GM23338 (cell line): ENCODE measurements around the gene NEB. TPM values are rescaled to one million over a fixed set of nuclear protein-coding genes. Genes with fewer than 3 reads are reported as not detected.

ENCODE experiments used
- ATAC-seq: fragments of 200-7000 bp; cut with Tn5 transposase; 3 replicates; pipeline ENCODE4 v1.9.1; 2020
- DNase-seq: peaks from one replicate; pipeline ENCODE4 v3.0.0-alpha.2; 2015; ENCODE audit warnings: low spot score
- H2AFZ ChIP-seq: fragments of 200-600 bp; sonication (generic); 2 replicates; pipeline ENCODE4 v1.8.0; 2016; ENCODE audit warnings: antibody characterized with exemption, mild to moderate bottlenecking, moderate library complexity
- H3F3A ChIP-seq: fragments of 200-600 bp; sonication (generic); replicated peaks from 2 replicates; pipeline ENCODE4 v1.8.0; 2017; ENCODE audit warnings: antibody characterized with exemption, mixed run types, low read depth
- H3K27ac ChIP-seq: fragments of 200-600 bp; sonication (generic); 2 replicates; pipeline ENCODE4 v1.6.1; 2016; ENCODE audit warnings: low read depth
- H3K27me3 ChIP-seq: fragments of 200-600 bp; sonication (generic); 2 replicates; pipeline ENCODE4 v1.8.0; 2016; ENCODE audit warnings: mild to moderate bottlenecking, mixed run types, moderate library complexity; ENCODE audit not compliant: insufficient read depth
- H3K36me3 ChIP-seq: fragments of 200-600 bp; sonication (generic); 2 replicates; pipeline ENCODE4 v1.8.0; 2016; ENCODE audit warnings: mild to moderate bottlenecking; ENCODE audit not compliant: insufficient read depth
- H3K4me1 ChIP-seq: fragments of 200-600 bp; sonication (generic); 2 replicates; pipeline ENCODE4 v1.8.0; 2016; ENCODE audit warnings: mild to moderate bottlenecking, moderate library complexity; ENCODE audit not compliant: insufficient read depth
- H3K4me2 ChIP-seq: fragments of 200-600 bp; sonication (generic); 2 replicates; pipeline ENCODE4 v1.7.1; 2017; ENCODE audit warnings: mixed run types
- H3K4me3 ChIP-seq: fragments of 200-600 bp; sonication (generic); 2 replicates; pipeline ENCODE4 v1.6.1; 2016; ENCODE audit warnings: mixed run types
- H3K79me2 ChIP-seq: fragments of 200-600 bp; sonication (generic); replicated peaks from 2 replicates; pipeline ENCODE4 v1.8.0; 2017; ENCODE audit warnings: mild to moderate bottlenecking; ENCODE audit not compliant: insufficient read depth
- H3K9me2 ChIP-seq: fragments of 200-600 bp; sonication (generic); 2 replicates; pipeline ENCODE4 v1.8.0; 2017; ENCODE audit not compliant: insufficient read depth
- H4K20me1 ChIP-seq: fragments of 200-600 bp; sonication (generic); replicated peaks from 2 replicates; pipeline ENCODE4 v1.8.0; 2017; ENCODE audit warnings: mild to moderate bottlenecking; ENCODE audit not compliant: insufficient read depth
- H3K27ac Mint-ChIP-seq: 2 replicates; pipeline ENCODE4 v1.8.0; 2020; ENCODE audit warnings: inconsistent platforms, mild to moderate bottlenecking, moderate library complexity, mixed read lengths
- H3K27me3 Mint-ChIP-seq: 3 replicates; pipeline ENCODE4 v1.8.0; 2022; ENCODE audit warnings: low read depth, mild to moderate bottlenecking, moderate library complexity, mixed read lengths, inconsistent platforms; ENCODE audit not compliant: insufficient read depth, poor library complexity
- H3K36me3 Mint-ChIP-seq: 3 replicates; pipeline ENCODE4 v1.8.0; 2021; ENCODE audit warnings: low read depth, mild to moderate bottlenecking, inconsistent platforms, moderate library complexity, mixed read lengths
- H3K4me1 Mint-ChIP-seq: 3 replicates; pipeline ENCODE4 v1.8.0; 2020; ENCODE audit warnings: mild to moderate bottlenecking, inconsistent platforms, mixed read lengths
- H3K4me3 Mint-ChIP-seq: 3 replicates; pipeline ENCODE4 v1.8.0; 2021; ENCODE audit warnings: moderate library complexity, mild to moderate bottlenecking, inconsistent platforms, mixed read lengths
- H3K9me3 Mint-ChIP-seq: 3 replicates; pipeline ENCODE4 v1.8.0; 2020; ENCODE audit warnings: moderate library complexity, mild to moderate bottlenecking, inconsistent platforms, mixed read lengths
- CREB1 ChIP-seq: fragments of 250-450 bp; sonication (Bioruptor Pico); IDR thresholded peaks from 2 replicates; pipeline ENCODE4 v1.5.0; 2020; ENCODE audit warnings: low read depth, mild to moderate bottlenecking, moderate library complexity
- CTCF ChIP-seq, 2 experiments: fragments of 200-600 bp in 1 of 2; sonication (generic) in 1 of 2; conservative IDR thresholded peaks; 2 replicates each; pipeline versions ENCODE4 v1.5.1 to v1.6.1; 2016 to 2017; ENCODE audit warnings: antibody characterized with exemption in 2 of 2, low read depth in 2 of 2, mild to moderate bottlenecking in 2 of 2, moderate library complexity in 1 of 2
- EZH2 ChIP-seq: fragments of 200-600 bp; sonication (generic); IDR thresholded peaks from one replicate; pipeline ENCODE4 v1.8.0; 2017; ENCODE audit warnings: antibody characterized with exemption, mild to moderate bottlenecking, low read depth; ENCODE audit not compliant: unreplicated experiment
- EZH2phosphoT487 ChIP-seq: fragments of 200-600 bp; sonication (generic); IDR thresholded peaks from one replicate; pipeline ENCODE4 v1.8.1; 2018; ENCODE audit warnings: antibody characterized with exemption; ENCODE audit not compliant: unreplicated experiment
- JUNB ChIP-seq: IDR thresholded peaks from one replicate; pipeline ENCODE4 v1.6.1; 2016; ENCODE audit warnings: antibody characterized with exemption; ENCODE audit not compliant: unreplicated experiment
- NANOG ChIP-seq: IDR thresholded peaks from 2 replicates; pipeline ENCODE4 v1.6.1; 2016; ENCODE audit warnings: antibody characterized with exemption, borderline replicate concordance
- POLR2AphosphoS5 ChIP-seq: IDR thresholded peaks from 2 replicates; pipeline ENCODE4 v1.6.1; 2016; ENCODE audit warnings: antibody characterized with exemption, low read depth
- REST ChIP-seq: IDR thresholded peaks from one replicate; pipeline ENCODE4 v1.6.1; 2018; ENCODE audit warnings: antibody characterized with exemption; ENCODE audit not compliant: unreplicated experiment
- STAT1 ChIP-seq: IDR thresholded peaks from one replicate; pipeline ENCODE4 v1.6.1; 2016; ENCODE audit warnings: antibody characterized with exemption; ENCODE audit not compliant: unreplicated experiment
- ZNF114 ChIP-seq: fragments of 250-450 bp; sonication (Bioruptor Pico); IDR thresholded peaks from 2 replicates; pipeline ENCODE4 v1.5.0; 2020; ENCODE audit warnings: mild to moderate bottlenecking, moderate library complexity
- ZNF462 ChIP-seq: fragments of 250-450 bp; sonication (Bioruptor Pico); IDR thresholded peaks from 2 replicates; pipeline ENCODE4 v1.5.0; 2020; ENCODE audit warnings: mild to moderate bottlenecking, moderate library complexity
- polyA plus RNA-seq: library from polyadenylated mRNA; unstranded; fragments of >200 nt; fragmentation: Nextera tagmentation; extraction: Ambion mirVana; gene quantifications from 2 replicates; pipeline ENCODE4 v1.2.1, GENCODE V29; 2016
- total RNA-seq: library from RNA; depleted of rRNA; stranded (reverse); fragments of >200 nt; shearing (Covaris generic); gene quantifications from 2 replicates; pipeline ENCODE4 v1.2.3, GENCODE V29; 2014

The NEB gene
- total and polyA plus RNA-seq, 2 experiments from 2014 or later = 6.2 to 13.7 TPM

DNA sequence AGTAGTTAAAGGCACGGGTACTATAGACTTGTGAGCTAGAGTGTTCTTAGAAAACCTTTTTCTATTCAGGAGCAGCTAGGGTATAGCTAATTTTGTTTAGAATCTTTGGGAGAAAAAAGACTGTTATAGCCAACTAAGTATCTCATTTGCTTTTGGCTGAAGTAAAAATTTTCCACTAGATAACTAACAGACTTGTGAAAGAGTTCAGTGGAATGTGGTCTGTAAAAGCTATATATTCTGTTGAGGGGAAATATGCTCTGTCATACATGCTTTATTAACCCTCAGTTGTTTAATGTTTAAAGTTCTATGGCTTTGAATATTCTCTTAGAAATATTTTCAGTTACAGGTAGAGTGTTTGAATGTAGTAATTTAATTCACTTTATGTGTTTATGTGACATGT, 274.9 kb downstream of the NEB start:
- H3K27ac Mint-ChIP-seq = no peak overlapping the region
- DNase-seq = no peak
- no peaks in the 10 kb centered on the region for H3K27me3 ChIP-seq
- no peak overlapping the region for H2AFZ ChIP-seq
- H4K20me1 ChIP-seq = 0 out of 2 replicates have a peak, but pooled peaks cover 5% of the 10 kb centered on the region
- no peak for TF ChIP-seq EZH2phosphoT487
- TF ChIP-seq STAT1 = no peak
- TF ChIP-seq ZNF114 (CRISPR knock-in tag) = no peak
- TF ChIP-seq JUNB = no peak
- no peak for TF ChIP-seq POLR2AphosphoS5
- TF ChIP-seq EZH2 = no peak
- H3K4me1 ChIP-seq = no peaks in the 10 kb centered on the region
- H3K27ac ChIP-seq = no peak overlapping the region
- H3K4me3 ChIP-seq = no peak overlapping the region
- H3F3A ChIP-seq = no peaks in the 10 kb centered on the region
- no peaks in the 10 kb centered on the region for H3K9me2 ChIP-seq
- peaks cover 90% of the 10 kb centered on the region for H3K36me3 Mint-ChIP-seq
- no peak for ATAC-seq
- H3K36me3 ChIP-seq = peaks cover 82% of the 10 kb centered on the region
- peaks cover 22% of the 10 kb centered on the region for H3K79me2 ChIP-seq
- H3K27me3 Mint-ChIP-seq = no peaks in the 10 kb centered on the region
- H3K4me1 Mint-ChIP-seq = peaks cover 16% of the 10 kb centered on the region
- no peak overlapping the region for H3K4me2 ChIP-seq
- no peak overlapping the region for H3K4me3 Mint-ChIP-seq
- no peaks in the 10 kb centered on the region for H3K9me3 Mint-ChIP-seq

GRCh38 chr2:151439127-151439526, 295.1 kb downstream of the NEB start:
- DNase-seq (no peak), ATAC-seq (no peak)
- Histone ChIP-seq H3K36me3 (peaks cover 85% of the 10 kb centered on the region), H4K20me1 (peaks cover 27% of the 10 kb centered on the region), H3K4me3 (no peak overlapping the region), H3K79me2 (peaks cover 31% of the 10 kb centered on the region), H3F3A (0 out of 2 replicates have a peak, but pooled peaks cover 8% of the 10 kb centered on the region), H3K4me2 (no peak overlapping the region), H3K9me2 (no peaks in the 10 kb centered on the region), H2AFZ (no peak overlapping the region), H3K27me3 (no peaks in the 10 kb centered on the region), H3K27ac (no peak overlapping the region), H3K4me1 (no peaks in the 10 kb centered on the region)
- Mint-ChIP-seq H3K36me3 (peaks cover 88% of the 10 kb centered on the region), H3K9me3 (no peaks in the 10 kb centered on the region), H3K27ac (no peak overlapping the region), H3K4me3 (no peak overlapping the region), H3K4me1 (peaks cover 4% of the 10 kb centered on the region; the same call in 2 of the 3 replicates), H3K27me3 (no peaks in the 10 kb centered on the region)
- TF ChIP-seq CREB1 = no peak
- TF ChIP-seq ZNF462 (CRISPR knock-in tag) = no peak
- TF ChIP-seq CTCF (conservative IDR thresholded peaks at IDR 0.05; ENCODE audit: low read depth in 2 of 2) = no peak
- no peak for TF ChIP-seq NANOG
- TF ChIP-seq POLR2AphosphoS5 = no peak
- no peak for TF ChIP-seq ZNF114 (CRISPR knock-in tag)
- no peak for TF ChIP-seq EZH2
- no peak for TF ChIP-seq REST
